Mucosa of descending colon (tissue), 3 donors: ENCODE data around the gene APRT. TPM values are rescaled to one million over a fixed set of nuclear protein-coding genes. Genes with fewer than 3 reads are reported as not detected.
A peak's percentile ranks its signal among the peaks of the same experiment; 100 is the strongest.
"Not testable (repeated sequence)": the region's sequence is repeated elsewhere in the genome, so short reads cannot be mapped to it uniquely, and the experiment has no call there.

ENCODE experiments used
- ATAC-seq: fragments of 200-7000 bp; cut with Tn5 transposase; one replicate; pipeline ENCODE4 v1.9.1; 2020; ENCODE audit warnings: mild to moderate bottlenecking, moderate library complexity
- DNase-seq, 3 donors: peaks; one replicate each; pipeline ENCODE4 v3.0.0-alpha.2; 2020
- H3K36me3 ChIP-seq: fragments of 200-600 bp; one replicate; pipeline ENCODE4 v1.8.0; 2021; ENCODE audit warnings: low read depth, mild to moderate bottlenecking
- H3K4me1 ChIP-seq: fragments of 200-600 bp; one replicate; pipeline ENCODE4 v1.8.0; 2021; ENCODE audit warnings: low read depth, mild to moderate bottlenecking
- H3K4me3 ChIP-seq: fragments of 200-600 bp; one replicate; pipeline ENCODE4 v1.8.0; 2021; ENCODE audit warnings: mild to moderate bottlenecking
- H3K9me3 ChIP-seq: fragments of 200-600 bp; one replicate; pipeline ENCODE4 v1.8.0; 2021; ENCODE audit warnings: mild to moderate bottlenecking
- intact Hi-C, 2 donors: fragments of 100-400 bp; cut with DNase I in 1 of 2; cut with micrococcal nuclease in 1 of 2; formaldehyde crosslinking; loops; one replicate each; pipeline versions ENCODE4 v1.11.0 to v1.11.1; 2022; cut with DNase I, micrococcal nuclease
- total RNA-seq, 3 donors: library from RNA; stranded (reverse); fragmentation: NEBNext Ultra II Directional in 2 of 3; extraction: Animal tissue kit (Norgen Biotek cat#: 25700) in 2 of 3; gene quantifications; one replicate each; pipeline versions ENCODE4 v1.2.1 to v1.2.4, GENCODE V29; 2021 to 2023
- TF ChIP-seq, protein P1 (sequence below): fragments of 200-600 bp; IDR thresholded peaks from one replicate; pipeline ENCODE4 v1.8.0; 2022; ENCODE audit warnings: antibody characterized with exemption, mild to moderate bottlenecking
- donor health status: DM: no; HTN: no; CAD: no; lungs with moderate emphysema.
- donor health status: DM: no; HTN: no; CAD: no.
- donor health status: DM: no; HTN: yes; CAD: no.

Gene APRT
- total RNA-seq, 3 donors from 2014 or later, result 76.5 to 185 (median 113) TPM

DNA sequence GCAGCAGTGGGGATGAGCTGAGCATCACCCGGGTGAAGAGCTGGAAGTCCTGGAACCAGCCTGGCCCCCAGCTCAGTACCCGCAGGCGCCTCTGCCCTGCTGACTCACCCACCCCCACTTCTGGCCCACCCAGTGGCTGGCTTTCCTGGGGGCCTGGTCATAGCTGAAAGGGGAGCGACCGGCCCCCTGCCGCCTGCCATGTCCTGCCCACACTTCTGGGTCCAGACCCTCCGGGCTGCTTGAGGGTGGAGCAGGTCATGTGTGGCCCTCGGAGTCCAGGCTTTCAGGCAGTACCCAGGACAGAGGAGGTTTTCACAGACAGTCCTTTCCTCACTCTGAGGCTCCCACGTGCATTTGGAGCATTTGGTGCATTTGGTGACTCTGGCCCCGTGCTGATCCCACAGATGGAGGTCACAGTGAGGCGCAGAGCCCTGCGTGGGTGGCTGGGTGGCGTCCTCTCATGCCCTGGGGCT lies 19.6 kb downstream of the APRT start:
- intact Hi-C loops, result no loop called here
- H3K36me3 ChIP-seq, result no peaks in the 10 kb centered on the region
- H3K4me3 ChIP-seq, result no peak overlapping the region
- H3K4me1 ChIP-seq, result no peaks in the 10 kb centered on the region
- DNase-seq (peak in 2 of 3 donors; percentile 35 to 53), ATAC-seq (no peak)
- TF ChIP-seq, protein P1, sequence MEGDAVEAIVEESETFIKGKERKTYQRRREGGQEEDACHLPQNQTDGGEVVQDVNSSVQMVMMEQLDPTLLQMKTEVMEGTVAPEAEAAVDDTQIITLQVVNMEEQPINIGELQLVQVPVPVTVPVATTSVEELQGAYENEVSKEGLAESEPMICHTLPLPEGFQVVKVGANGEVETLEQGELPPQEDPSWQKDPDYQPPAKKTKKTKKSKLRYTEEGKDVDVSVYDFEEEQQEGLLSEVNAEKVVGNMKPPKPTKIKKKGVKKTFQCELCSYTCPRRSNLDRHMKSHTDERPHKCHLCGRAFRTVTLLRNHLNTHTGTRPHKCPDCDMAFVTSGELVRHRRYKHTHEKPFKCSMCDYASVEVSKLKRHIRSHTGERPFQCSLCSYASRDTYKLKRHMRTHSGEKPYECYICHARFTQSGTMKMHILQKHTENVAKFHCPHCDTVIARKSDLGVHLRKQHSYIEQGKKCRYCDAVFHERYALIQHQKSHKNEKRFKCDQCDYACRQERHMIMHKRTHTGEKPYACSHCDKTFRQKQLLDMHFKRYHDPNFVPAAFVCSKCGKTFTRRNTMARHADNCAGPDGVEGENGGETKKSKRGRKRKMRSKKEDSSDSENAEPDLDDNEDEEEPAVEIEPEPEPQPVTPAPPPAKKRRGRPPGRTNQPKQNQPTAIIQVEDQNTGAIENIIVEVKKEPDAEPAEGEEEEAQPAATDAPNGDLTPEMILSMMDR, result no peak
- H3K9me3 ChIP-seq, result no peaks in the 10 kb centered on the region

DNA sequence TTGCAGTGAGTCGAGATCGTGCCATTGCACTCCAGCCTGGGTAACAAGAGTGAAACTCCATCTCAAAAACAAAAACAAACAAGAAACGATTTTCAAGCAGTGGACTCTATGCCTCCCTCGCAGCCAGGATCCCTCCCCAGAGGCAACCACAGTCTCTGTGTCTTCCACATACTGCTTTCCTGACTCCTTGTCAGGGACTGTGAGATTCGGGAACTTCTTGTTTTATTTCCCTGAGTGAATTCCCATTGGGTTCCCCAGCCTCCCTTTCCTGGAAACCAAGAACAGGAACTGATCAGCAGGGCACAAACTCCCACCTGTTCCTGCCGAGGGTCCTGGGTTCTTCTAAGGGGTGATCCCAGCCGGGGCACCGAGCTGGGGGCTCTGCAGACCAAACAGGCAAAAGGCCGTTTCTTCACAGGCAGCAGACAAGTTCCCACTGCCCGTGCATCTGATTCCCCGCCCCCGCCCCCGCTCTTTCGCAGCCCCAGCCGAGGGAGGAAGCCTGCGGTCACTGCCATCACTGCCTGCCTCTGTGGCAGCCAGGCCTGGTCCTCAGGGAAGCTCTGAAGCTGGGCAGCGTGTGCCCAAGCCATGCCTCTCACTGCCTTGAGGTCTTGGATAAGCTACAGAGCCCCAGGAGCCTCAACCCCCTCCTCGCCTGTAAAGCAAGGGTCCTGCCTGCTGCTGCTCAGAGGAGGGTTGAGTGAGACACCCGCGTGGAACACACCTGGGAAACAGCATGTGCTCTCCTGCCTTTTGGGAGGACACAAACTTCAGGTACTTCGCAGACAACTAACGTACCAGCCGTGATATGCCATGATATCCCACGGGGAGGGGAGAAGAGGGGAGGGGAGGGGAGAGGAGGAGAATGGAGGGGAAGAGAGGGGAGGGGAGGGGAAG lies 21.2 kb downstream of the APRT start:
- TF ChIP-seq, protein P1, result no peak
- ATAC-seq, result peak; percentile 46
- intact Hi-C loops, result no loop called here
- H3K4me3 ChIP-seq, result no peak overlapping the region
- H3K36me3 ChIP-seq, result no peaks in the 10 kb centered on the region
- no peaks in the 10 kb centered on the region for H3K9me3 ChIP-seq
- peaks cover 3% of the 10 kb centered on the region for H3K4me1 ChIP-seq
- peak; percentile 61 to 84 (median 61) for DNase-seq

DNA sequence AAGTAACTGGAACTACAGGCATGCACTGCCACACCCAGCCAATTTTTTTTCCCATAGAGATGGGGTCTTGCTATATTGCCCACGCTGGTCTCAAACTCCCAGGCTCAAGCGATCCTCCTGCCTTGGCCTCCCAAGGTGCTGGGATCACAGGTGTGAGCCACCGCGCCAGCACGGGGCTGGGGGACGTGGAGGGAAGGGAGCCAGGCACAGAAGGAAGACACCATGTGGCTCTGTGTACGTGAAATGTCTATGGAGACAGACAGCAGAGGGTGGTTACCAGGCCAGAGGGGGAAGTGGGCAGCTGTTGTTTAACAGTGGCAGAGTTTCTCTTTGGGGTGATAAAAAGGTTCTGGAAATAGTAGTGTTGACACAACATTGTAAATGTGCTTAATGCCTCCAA lies 22.1 kb downstream of the APRT start:
- Histone ChIP-seq H3K4me1 (peaks cover 3% of the 10 kb centered on the region), H3K4me3 (no peak overlapping the region), H3K36me3 (no peaks in the 10 kb centered on the region), H3K9me3 (no peaks in the 10 kb centered on the region)
- TF ChIP-seq, protein P1, result no peak
- no peak for ATAC-seq
- DNase-seq, result no peak
- intact Hi-C loops, result no loop called here

DNA sequence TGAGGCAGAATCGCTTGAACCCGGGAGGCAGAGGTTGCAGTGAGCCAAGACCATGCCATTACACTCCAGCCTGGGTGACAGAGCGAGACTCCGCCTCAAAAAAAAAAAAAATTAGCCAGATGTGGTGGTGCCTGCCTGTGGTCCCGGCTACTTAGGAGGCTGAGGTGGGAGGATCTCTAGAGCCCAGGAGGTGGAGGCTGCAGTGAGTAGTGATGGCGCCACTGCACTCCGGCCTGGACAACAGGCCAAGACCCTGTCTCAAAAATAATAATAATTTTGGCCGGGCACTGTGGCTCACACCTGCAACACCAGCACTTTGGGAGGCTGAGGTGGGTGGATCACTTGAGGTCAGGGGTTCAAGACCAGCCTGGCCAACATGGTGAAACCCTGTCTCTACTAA lies 23.0 kb downstream of the APRT start:
- H3K9me3 ChIP-seq, H3K4me1 ChIP-seq, ATAC-seq, H3K4me3 ChIP-seq, H3K36me3 ChIP-seq, intact Hi-C loops, DNase-seq: not testable (repeated sequence)

DNA sequence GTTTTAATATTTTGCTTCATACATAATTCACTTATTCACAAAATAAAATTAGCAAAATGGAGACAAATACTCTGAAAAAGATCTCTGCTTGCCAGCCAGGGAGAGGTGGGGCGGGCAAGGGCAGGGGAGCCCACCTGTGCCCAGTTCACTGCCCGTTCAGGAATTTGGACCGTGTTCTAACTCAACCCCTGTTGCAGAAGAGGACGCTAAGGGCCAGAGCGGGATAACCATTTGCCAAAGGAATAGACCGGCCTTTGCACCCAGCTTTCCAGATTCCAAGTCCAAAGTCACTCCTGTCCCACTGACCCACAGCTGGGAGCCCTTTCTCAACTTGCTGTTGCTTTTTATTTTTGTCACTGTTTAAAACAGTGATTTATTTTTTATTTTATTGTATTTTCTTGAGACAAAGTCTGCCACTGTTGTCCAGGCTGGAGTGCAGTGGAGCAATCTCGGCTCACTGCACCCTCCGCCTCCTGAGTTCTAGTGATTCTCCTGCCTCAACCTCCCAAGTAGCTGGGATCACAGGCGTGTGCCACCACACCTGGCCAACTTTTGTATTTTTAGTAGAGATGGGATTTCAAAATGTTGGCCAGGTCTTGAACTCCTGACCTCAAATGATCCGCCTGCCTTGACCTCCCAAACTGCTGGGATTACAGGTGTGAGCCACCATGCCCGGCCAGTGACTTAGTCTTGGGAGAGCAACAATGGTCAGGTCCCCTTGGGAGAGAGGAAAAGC lies 24.0 kb downstream of the APRT start:
- no peaks in the 10 kb centered on the region for H3K36me3 ChIP-seq
- intact Hi-C loops, result no loop called here
- ATAC-seq (no peak), DNase-seq (no peak)
- TF ChIP-seq, protein P1, result no peak
- H3K9me3 ChIP-seq, result no peaks in the 10 kb centered on the region
- H3K4me1 ChIP-seq, result peaks cover 17% of the 10 kb centered on the region
- no peak overlapping the region for H3K4me3 ChIP-seq
